Stimulated activated CD8-positive, alpha-beta memory T cell treated with anti-CD3 and anti-CD28 coated beads, Interleukin-12 subunit alpha, Interleukin-12 subunit beta, amount 100 ng/mL, for 4 hours (primary cell): ENCODE data around the gene GUCY2C.
"Not testable (repeated sequence)": the region's sequence is repeated elsewhere in the genome, so short reads cannot be mapped to it uniquely, and the experiment has no call there.

ENCODE experiments used
- DNase-seq: peaks from one replicate; pipeline ENCODE4 v3.0.0-alpha.2; 2020; ENCODE audit warnings: low read depth

The GUCY2C gene

GRCh38 chr12:14696265-14696741 is at the start of gene GUCY2C:
Gene GUCY2C (minus strand): TSS chr12:14696599. CDS start chr12:14696448, 151 bp downstream.
- no peak for DNase-seq

DNA sequence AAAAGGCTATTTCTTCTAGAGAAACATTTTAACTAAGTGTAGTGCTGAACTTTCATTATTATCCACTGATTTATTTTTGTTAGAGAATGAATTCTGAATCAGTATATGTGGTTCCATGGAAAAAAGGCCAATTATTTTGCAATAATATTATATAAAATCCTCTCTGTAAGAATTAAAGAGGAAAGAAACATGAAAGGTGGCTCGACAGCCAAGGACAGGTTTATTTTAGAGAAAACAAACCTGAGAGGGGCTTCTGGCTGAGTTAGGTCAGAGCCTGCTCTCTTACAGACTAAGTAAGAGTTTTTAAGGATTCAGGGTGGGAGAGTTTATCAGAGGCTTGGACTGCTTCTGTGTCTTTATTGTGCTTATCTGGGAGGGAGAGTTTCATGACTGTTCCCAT is 46.7 kb upstream of the GUCY2C start:
- no peak for DNase-seq

DNA sequence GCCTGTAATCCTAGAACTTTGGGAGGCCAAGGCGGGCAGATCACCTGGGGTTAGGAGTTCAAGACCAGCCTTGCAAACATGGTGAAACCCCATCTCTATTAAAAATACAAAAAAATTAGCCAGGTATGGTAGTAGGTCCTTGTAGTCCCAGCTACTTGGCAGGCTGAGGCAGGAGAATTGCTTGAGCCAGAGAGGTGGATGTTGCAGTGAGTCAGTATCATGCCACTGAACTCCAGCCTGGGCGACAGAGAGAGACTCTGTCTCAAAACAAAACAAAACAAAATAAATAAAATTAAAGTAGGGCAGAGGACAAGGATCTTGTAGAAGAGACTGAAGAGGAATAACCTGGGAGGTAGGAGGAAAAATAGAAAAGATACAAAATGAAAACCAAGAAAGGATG is 45.5 kb upstream of the GUCY2C start:
- DNase-seq = no peak

DNA sequence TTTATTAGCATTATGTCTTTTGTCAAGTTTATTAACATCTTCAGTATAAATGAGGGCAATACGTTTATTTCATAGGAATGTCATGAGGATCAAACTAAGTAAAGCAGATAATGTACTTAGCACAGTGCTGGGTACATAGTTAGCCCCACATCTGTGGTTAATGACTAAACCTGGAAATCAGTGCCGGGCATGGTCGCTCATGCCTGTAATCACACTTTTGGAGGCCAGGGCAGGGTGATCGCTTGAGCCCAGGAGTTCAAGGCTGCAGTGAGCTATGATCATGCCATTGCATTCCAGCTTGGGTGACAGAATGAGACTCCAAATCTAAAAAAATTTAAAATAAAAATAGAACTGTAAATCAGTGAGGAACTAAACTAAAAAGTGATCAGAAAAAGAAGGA is 44.8 kb upstream of the GUCY2C start:
- no peak for DNase-seq

- DNase-seq = not testable (repeated sequence)
Observed at GRCh38 chr12:14736441-14736840, 40.0 kb upstream of the GUCY2C start.

DNA sequence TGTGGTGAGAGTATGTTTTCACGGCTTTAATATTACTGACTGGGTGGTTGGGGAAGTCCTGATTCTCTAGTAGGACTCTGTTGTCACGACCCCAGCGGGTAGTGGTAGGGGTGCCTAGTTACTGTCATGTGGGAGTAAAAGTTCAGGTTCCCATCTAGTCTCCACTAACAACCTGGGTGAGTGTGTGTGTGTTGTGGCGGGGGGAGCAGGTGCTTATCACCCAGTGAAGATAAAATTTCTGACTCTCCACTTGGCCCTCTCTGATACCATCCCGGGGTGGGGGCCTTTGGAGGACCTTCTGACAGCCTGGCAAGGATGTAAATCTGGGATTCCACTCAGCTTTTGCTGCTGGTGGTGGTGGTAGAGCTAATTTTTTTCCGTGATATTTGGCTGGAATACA is 35.4 kb upstream of the GUCY2C start:
- no peak for DNase-seq

DNA sequence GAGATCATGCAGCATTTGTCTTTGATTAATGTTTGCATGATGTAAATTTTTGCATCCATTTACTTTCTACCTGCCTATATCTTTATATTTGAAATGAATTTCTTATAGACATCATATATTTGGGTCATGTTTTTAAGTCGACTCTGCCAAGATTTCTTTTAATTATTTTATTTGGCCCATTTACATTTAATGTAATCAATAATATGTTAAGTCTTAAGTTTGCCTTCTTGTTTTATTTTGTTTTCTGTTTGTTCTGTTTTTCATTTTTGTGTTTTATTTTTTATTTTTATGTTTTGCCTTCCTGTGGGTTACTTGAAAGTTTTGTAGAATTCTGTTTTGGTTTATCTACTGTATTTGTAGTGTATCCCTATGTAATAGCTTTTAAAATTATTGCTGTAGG is 33.2 kb upstream of the GUCY2C start:
- DNase-seq = no peak

- no peak for DNase-seq
Observed at GRCh38 chr12:14723763-14724162, 27.4 kb upstream of the GUCY2C start.

DNA sequence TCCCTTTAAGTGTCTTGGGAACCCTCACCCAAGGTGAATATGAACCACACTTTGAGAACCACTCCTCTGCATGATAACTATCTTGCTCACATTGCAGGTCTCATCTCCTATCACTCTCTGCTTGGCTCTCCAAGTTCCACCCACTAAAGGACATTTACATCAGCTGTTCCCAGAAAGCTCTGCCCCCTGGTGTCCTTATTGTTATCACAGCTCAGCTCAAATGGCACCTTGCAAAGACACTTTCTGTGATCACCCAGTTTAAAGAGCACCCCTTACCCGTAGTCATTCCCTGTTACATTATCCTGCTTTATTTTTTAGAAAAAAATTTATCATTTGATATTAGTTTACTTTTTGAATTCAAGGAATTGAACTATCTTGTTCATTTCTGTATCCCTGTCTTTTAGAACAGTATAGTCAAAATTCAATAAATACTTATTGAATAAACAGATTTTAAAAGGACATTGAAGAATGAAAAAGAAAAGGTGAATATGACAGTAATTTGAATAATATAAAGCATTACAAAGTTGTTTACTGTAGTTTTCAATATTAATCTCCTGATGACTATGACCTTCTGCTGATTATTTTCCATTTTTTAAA is 20.5 kb upstream of the GUCY2C start:
- no peak for DNase-seq

- DNase-seq = no peak
Observed at GRCh38 chr12:14714437-14714836, 18.0 kb upstream of the GUCY2C start.

GRCh38 chr12:14710632-14711320 is 14.4 kb upstream of the GUCY2C start:
- no peak for DNase-seq

DNA sequence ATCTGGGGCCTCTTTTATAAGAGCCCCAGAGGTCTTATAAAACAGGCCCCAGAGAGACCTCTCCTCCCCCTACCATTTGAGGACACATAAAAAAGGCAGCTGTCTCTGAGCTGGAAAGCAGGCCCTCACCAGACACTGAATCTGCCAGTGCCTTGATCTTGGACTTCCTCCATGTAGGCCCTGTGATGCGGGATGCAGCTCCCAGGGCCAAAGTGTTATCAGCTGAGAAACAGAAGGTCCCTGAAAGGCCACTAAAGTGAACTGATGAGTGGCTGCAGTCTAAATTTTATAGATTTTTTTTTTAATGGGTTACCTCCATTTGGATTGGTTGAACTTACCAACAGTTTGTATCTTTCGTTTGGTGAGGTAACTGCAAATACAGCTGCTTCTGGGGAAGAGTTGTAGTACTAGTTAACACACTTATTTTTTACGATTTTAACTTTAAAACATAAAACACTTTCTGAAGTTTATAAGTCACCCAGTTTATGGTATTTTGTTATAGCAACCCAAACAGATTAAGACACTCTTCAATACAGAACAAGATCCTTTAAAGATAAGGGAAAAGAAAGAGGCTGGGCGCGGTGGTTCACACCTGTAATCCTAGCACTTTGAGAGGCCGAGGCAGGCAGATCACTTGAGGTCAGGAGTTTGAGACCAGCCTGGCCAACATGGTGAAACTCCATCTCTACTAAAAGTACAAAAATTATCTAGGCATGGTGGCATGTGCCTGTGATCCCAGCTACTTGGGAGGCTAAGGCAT is 5.6 kb upstream of the GUCY2C start:
- no peak for DNase-seq

DNA sequence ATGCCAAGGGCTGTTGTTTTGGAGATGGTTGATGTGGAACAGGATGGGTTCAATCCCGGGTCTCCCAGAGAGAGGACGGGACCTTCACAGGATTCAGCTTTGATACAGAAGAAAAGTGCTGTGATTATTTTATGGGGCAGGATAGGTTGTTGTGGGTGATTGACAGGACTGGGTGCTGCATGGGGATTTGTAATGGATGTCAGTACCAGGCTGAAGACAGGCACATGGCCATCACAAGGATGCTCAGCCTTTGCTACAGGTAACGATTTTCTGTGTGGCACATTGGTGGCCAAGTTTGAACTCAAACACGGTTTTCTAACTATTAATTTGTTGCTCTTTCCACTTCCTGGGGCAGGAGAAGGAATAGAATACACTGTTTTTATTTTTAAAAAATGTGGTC is 4.5 kb upstream of the GUCY2C start:
- no peak for DNase-seq

DNA sequence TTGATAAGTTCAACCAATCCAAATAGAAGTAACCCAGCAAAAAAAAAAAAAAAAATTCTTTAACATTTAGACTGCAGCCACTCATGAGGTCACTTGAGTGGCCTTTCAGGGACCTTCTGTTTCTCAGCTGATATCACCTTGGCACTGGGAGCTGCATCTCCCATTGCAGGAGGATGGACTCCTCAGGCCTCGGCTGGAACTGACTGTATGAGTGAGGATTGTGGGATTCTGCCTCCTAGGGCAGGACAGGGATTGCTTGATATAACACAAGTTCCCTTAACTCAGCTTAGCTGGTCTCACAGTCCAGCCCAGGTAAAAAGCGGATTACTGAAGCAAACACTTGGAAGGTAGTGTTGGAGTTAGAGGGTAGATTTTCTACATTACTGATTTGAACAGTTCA is 3.5 kb upstream of the GUCY2C start:
- DNase-seq = no peak

DNA sequence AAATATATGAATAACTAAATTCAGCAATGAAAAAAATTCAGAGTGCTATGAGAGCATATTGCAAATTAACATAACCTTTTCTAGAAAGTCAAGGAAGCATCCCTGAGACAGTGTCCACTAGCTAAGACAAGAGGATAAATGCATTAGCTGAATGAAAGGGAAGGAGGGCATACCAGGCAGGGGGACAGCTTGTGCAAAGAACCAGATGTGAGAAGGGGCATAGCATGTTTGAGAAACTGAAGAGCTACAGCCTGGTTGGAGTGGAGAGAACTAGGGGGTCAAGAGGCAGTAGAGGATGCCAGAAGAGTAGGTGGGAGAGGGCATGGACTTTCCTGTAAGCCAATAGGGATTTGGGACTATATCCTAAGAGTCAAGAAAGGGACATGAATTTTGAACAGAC is 2.2 kb upstream of the GUCY2C start:
- DNase-seq = no peak

DNA sequence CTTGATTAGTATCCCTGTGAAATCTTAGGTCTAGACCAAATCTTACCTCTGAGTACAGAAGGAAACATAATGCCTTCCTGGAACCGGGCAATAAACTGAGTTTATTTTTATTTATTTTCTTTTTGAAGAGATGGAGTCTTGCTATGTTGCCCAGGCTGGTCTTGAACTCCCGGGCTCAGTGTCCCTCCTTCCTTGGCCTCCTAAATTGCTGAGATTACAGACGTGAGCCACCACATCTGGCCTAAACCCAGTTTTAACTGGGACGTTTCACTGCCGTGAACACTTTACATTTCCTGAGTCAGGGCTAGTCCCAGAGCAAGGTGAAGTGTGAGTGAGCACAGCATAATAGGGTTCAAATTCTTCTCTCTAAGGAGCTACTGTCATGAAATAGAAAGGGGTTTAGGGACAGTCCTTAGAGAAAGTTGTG is 671 bp downstream of the GUCY2C start:
- no peak for DNase-seq

- DNase-seq = no peak
Observed at GRCh38 chr12:14694970-14695369, 1.4 kb downstream of the GUCY2C start.

DNA sequence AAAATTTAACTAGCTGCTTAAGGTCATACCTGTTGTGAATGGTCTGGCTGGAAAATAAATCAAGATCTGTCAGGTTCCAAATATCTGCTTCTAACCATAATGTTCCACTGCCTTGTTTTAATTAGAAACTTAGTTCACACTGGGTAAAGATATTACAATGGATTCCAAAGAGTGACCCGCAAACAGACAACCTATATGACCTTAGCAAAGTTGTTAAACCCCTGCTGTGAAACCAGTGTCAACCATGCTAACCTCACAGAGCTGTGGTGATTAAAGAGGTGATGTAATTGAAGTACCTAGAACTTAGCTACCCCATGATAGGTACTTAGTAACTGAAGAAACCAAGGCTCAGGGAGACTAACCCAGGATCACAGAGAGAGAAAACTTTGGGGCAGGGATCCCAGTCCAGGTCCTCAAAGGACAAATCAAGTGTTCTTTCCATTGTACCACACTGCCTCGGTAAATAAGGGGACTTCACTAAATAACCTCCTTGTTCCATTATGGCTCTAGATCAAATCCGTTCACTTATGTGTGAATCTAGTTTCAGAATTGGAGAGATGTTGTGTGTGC is 2.2 kb downstream of the GUCY2C start:
- DNase-seq = no peak

DNA sequence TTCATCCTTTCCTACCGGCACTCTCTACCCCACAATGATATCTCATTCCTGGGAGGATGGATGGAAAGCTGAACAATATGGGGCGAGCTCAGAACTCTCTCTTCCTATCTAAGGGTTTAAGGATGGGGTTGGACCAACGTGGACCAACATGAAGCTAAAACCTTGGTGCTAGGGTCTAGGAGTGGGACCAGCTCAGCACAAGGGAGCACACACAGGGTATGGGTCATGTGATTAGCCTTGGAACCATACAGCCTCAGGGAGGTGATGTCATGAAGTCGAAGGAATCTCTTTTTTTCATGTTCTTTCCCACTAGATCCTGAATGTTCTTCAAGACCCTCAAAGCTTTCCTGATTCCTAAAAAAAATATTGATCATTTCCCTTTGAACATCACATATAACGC is 3.3 kb downstream of the GUCY2C start:
- DNase-seq = no peak

- DNase-seq = no peak
Observed at GRCh38 chr12:14691560-14691959, 4.8 kb downstream of the GUCY2C start.

DNA sequence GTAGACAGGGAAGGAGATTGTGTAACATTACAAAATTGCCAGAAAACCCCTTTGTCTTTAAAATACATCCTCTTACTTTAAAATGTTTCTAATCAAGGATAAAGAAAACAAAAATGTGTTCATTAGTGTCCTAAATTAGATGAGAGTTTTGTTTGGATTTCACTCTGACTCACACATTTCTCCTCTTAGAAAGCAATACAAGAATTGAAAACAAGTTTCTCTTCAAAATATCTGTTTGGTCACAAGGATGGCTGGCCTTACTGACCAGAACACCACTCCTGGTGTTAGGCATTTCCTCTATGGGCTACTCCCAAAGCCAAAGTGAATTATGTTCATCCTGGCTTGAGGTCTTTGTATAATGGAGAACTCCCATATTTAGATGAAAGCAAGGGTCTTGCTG is 6.4 kb downstream of the GUCY2C start:
- no peak for DNase-seq

GRCh38 chr12:14689144-14689543 is 7.3 kb downstream of the GUCY2C start:
- DNase-seq = no peak

GRCh38 chr12:14682231-14682630 is 14.2 kb downstream of the GUCY2C start:
- DNase-seq = not testable (repeated sequence)
